Measurements from ENCODE around the gene INPP5F.

DNA sequence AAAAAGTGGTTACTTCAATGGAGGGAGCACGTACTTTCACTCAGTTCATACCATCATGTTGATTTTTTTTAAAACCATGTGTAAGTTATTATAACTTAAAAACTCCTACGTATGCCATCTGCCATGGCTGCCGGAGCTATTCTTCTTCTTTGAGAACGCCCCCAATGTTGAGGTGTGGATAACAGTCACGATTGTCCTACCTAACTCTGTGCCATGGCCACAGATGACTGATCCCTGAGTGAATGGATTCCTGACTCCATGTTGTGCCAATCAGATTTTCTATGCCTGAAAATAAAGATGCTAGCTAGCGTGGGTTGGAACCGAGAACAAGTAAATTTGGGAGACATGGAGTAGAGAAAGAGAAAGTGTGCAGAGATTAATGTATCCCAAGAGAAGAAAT is 141.5 kb downstream of the INPP5F start:
- TF ChIP-seq, protein P1, sequence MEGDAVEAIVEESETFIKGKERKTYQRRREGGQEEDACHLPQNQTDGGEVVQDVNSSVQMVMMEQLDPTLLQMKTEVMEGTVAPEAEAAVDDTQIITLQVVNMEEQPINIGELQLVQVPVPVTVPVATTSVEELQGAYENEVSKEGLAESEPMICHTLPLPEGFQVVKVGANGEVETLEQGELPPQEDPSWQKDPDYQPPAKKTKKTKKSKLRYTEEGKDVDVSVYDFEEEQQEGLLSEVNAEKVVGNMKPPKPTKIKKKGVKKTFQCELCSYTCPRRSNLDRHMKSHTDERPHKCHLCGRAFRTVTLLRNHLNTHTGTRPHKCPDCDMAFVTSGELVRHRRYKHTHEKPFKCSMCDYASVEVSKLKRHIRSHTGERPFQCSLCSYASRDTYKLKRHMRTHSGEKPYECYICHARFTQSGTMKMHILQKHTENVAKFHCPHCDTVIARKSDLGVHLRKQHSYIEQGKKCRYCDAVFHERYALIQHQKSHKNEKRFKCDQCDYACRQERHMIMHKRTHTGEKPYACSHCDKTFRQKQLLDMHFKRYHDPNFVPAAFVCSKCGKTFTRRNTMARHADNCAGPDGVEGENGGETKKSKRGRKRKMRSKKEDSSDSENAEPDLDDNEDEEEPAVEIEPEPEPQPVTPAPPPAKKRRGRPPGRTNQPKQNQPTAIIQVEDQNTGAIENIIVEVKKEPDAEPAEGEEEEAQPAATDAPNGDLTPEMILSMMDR (IDR thresholded peaks at IDR 0.05), result no peak
- TF ChIP-seq FOXJ3 (CRISPR knock-in tag; IDR thresholded peaks at IDR 0.05), result no peak

All from SK-N-SH (cell line).